ENCODE measurements around the gene DPAGT1.
A peak's percentile ranks its signal among the peaks of the same experiment; 100 is the strongest.
"Not testable (repeated sequence)": the region's sequence is repeated elsewhere in the genome, so short reads cannot be mapped to it uniquely, and the experiment has no call there.

Gene DPAGT1

DNA sequence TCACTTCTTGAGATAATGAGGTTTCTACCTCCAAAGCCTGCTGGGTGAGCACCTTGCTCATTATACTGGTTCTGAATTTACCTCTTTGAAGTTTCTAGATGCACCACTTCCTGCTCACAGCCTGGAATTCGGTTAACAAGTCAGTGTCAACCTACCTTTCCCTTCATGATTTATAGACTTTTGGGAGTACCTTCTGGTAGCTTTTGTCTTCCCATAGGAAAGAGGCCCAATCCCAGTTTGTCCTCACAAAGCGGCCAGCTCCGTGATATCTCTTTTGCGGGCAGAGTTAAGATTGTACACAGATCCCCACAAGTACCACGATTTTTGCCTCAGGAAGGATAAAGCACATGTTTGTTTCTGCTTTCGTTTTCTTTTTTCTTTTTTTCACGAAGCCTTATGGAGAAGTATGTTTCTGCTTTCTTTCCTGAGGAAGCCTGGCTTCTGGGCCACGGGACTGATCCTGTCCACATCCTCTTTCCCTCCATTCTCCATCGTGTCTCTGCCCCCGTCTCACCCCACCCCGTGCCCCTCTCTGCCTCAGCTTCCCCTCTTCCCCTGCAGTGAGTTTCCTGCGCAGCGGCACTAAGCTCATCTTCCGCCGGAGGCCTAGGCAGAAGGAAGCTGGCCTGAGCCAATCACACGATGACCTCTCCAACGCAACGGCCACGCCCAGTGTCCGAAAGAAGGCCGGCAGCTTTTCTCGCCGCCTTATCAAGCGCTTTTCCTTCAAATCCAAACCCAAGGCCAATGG is 14.0 kb upstream of the DPAGT1 start:
- no peak for DNase-seq (ENCODE audit: low spot score)

DNA sequence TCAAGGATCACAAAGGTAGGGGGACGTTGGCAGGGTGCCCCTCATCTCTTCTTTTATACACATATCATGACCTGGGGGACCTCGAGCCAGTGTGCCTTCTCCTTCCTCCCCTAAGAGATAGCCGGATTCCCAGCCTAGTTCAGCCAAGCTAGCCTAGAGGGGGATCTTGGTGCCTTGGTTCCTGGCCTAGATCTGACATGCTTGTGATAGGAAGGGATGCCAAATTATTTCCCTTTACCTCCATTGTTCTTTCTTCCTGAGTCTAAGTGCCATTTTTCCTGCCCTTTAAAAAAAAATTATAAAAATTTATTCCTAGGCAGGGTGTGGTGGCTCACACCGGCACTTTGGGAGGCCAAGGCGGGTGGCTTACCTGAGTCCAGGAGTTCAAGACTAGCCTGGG is 12.7 kb upstream of the DPAGT1 start:
- DNase-seq (ENCODE audit: low spot score): no peak

DNA sequence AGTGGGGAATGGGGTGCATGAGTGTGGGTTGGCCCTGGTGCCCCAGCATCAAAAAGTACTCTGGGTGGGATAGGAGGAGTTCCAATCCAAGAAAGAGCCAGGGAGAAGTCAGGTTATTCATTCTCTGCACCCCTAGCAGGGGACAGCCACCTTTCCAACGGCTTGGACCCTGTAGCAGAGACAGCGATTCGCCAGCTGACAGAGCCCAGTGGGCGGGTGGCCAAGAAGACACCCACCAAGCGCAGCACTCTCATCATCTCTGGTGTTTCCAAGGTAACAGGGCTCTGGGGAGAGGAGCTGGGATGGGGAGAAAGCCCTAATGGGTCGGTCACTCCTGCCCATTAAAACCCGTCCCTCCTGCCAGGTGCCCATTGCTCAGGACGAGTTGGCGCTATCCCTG is 12.1 kb upstream of the DPAGT1 start:
- no peak for DNase-seq (ENCODE audit: low spot score)

DNA sequence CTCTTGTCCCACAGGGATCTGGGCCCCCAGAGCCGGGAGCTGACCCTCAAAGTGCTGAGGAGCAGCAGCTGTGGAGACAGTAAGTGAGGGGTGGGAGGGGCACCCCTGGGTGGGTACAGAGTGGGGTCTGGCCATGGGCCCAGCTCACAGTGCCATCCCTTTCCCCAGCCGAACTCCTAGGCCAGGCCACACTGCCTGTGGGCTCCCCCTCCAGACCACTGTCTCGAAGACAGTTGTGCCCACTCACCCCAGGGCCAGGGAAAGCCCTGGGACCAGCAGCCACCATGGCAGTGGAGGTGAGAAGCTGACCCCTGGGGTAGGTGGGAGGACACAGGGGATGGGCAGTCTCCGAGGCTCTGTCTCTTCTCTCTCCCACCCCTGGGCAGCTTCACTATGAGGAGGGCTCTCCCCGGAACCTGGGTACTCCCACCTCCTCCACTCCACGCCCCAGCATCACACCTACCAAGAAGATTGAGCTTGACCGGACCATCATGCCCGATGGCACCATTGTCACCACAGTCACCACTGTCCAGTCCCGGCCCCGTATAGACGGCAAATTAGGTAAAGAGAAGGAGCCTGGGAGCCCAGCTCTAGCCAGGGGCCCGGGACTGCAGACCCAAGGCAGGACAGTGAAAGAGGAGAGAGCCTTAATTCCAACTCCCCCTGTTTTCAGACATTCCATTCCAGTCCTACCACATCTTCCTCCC is 10.8 kb upstream of the DPAGT1 start:
- DNase-seq (ENCODE audit: low spot score): no peak

DNA sequence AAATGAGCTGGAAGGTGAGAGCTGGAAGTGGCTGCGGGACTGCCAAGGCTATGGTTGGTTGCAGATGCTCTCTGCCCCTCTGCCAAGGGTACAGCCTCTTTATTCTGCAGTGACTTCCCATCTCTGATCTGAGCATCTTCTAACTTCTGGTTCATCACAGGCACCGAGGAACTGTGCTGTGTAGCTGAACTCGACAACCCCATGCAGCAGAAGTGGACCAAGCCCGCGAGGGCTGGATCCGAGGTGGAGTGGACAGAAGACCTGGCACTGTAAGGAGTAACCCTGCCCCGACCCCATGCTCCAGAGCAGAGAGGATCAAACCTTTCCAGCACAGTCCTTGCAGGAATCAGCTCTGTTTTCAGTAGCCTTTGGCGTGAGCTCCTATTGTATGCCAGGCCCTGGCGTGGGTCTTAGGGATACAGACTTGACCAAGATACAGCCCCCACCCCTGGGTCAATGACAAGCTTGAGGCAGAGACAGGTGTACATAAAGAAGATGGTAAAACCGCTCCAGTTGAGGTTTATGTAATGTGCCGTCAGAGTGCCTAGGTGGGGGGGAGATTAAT is 9.8 kb upstream of the DPAGT1 start:
- no peak for DNase-seq (ENCODE audit: low spot score)

- no peak for DNase-seq (ENCODE audit: low spot score)
Measured at GRCh38 chr11:119110439-119110838, 8.8 kb upstream of the DPAGT1 start.

DNA sequence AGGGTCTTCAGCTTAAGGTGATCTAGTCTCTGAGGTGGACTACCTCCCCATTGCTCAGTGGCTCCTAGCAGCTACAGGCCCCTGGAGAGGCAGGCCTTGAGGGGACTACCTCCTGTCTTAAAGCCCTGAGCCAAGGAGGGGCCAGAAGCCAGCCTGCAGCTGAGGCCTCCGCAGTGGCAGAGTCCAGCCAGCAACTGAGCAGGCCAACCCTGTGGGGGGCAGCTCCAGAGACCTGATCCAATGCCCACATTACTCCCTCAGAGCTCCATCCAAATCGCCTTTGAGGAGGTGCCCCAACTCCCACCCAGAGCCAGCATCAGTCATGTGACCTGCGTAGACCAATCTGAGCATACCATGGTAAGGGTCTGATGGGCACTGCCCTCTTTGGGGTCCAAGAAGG is 8.2 kb upstream of the DPAGT1 start:
- DNase-seq (ENCODE audit: low spot score): no peak

GRCh38 chr11:119108857-119109221 is 7.2 kb upstream of the DPAGT1 start:
- no peak for DNase-seq (ENCODE audit: low spot score)

GRCh38 chr11:119108146-119108856 is 6.6 kb upstream of the DPAGT1 start:
- peak; percentile 72 for DNase-seq (ENCODE audit: low spot score)

- DNase-seq (ENCODE audit: low spot score): peak; percentile 65
Measured at GRCh38 chr11:119107538-119108145, 6.0 kb upstream of the DPAGT1 start.

GRCh38 chr11:119106564-119107537 is 5.2 kb upstream of the DPAGT1 start, which contains the start of gene C2CD2L:
TSS of gene C2CD2L (plus strand) at chr11:119107344. CDS start at chr11:119107742, 398 bp downstream.
- peak; percentile 95 for DNase-seq (ENCODE audit: low spot score)

GRCh38 chr11:119103793-119104192 is 2.1 kb upstream of the DPAGT1 start:
- peak; percentile 55 for DNase-seq (ENCODE audit: low spot score)

GRCh38 chr11:119103161-119103664 is 1.6 kb upstream of the DPAGT1 start:
- not testable (repeated sequence) for DNase-seq (ENCODE audit: low spot score)

- DNase-seq (ENCODE audit: low spot score): no peak
Measured at GRCh38 chr11:119100994-119101758, 477 bp downstream of the DPAGT1 start.

GRCh38 chr11:119100246-119100970 is 1.2 kb downstream of the DPAGT1 start:
- no peak for DNase-seq (ENCODE audit: low spot score)

DNA sequence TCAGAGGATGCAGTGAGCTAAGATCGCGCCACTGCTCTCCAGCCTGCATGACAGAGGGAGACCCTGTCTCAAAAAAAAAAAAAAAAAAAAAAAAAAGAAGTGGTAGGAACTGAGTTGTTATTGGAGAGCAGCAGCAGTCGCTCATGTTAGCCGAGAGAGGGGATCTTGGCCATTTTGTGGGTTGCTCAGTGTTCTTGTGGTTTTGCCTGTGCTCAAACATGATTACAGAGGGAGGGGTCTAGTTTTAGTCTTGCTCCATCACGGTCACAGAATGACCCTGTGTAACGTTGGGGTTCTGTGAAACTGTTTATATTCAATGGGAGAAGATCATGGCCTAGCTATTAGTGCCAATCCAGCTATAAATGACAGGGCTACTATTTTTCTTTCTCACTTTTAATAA is 1.9 kb downstream of the DPAGT1 start:
- no peak for DNase-seq (ENCODE audit: low spot score)

DNA sequence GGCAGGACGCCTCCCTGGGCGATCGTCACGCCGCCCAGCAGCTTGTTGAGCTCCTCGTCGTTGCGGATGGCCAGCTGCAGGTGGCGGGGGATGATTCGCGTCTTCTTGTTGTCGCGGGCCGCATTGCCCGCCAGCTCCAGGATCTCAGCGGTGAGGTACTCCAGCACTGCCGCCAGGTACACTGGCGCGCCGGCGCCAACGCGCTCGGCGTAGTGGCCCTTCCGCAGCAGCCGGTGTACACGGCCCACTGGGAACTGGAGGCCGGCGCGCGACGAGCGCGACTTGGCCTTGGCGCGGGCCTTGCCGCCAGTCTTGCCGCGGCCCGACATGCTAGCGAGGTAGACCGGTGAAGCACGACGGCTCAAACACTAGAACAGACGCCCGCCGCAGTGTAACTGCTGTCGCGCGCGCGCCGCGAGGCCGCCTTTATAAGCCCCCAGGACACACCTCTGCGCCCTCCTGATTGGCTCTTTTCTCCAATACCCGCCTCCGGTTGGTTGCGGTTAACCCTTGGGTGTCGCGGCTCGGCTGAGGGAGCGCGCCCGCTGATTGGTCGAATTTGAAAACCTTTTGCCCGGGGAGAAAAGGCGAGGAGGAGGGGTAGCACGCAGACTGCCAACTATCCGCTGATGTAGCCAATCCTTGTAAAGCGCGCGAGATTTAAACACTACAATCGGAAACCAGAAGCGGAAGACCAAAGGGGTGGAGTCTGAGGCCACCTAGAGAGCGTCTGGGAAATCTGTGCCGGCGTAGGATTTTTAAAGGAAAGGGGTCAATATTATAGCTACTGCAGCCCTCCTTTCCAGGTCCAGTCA is 6.4 kb downstream of the DPAGT1 start:
- DNase-seq (ENCODE audit: low spot score): peak; percentile 95

DNA sequence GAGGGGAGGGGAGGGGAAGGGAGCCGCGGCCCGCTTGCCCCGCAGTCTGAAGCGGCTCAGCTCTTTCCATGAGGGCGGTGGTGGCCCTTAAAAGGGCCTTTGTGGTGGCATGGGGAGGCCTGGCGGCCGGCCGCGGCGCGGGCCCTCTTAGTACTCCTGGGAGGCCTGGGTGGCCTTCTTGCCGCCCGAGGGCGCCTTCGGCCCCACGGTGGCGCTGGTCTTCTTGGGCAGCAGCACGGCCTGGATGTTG is 6.9 kb downstream of the DPAGT1 start:
- DNase-seq (ENCODE audit: low spot score): peak; percentile 74
